22Rv1 (cell line): Measurements from ENCODE around the gene CCHCR1.
"Not testable (repeated sequence)": the region's sequence is repeated elsewhere in the genome, so short reads cannot be mapped to it uniquely, and the experiment has no call there.

Experiments used
- H3K27ac ChIP-seq: fragments of 450-650 bp; 2 replicates; pipeline ENCODE4 v1.5.1; 2017
- ZFX ChIP-seq: fragments of 450-650 bp; IDR thresholded peaks from 2 replicates; pipeline ENCODE4 v1.6.1; 2017; ENCODE audit warnings: antibody characterized with exemption, borderline replicate concordance
- TF ChIP-seq, protein P1 (sequence below): fragments of 450-650 bp; IDR thresholded peaks from 2 replicates; pipeline ENCODE4 v1.5.1; 2017; ENCODE audit warnings: mild to moderate bottlenecking

The CCHCR1 gene

DNA sequence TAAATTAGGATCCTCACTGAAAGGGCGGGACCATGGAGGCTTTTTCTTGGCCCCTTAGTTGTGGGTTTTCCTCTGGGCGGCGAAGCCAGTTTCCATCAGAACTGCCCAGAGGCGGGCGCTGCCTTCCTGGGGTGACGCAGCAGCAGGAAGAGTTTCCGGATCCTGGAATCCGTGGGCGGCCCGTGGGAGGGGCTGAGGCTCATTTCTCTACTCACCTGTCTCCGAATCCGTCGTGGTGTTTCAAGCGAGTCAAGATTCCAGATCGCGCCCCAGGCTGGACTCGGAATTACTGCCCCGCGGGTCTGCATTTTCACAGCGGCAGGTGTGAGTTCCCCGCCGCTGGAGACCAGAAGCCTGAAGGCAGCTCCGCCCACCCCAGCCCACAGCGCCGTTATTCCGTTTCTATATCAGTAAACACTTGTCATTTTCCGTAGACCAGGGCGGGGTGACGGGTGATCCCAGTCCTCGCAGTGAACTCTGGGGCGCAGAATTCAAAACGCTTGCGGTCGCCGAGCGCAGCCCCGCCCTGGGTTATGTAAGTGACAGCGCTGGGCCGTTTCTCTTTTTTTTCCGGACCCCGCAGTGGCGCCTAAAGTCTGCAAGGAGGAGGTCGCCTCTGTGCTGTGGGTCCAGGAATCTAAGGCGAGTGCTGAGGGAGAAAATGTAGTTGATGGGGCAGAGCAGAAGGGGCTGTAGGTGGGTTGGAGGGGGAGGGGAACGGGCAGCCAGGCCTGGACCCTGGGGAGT, 40.1 kb upstream of the CCHCR1 start:
- H3K27ac ChIP-seq, result peak overlapping the region; percentile 92

DNA sequence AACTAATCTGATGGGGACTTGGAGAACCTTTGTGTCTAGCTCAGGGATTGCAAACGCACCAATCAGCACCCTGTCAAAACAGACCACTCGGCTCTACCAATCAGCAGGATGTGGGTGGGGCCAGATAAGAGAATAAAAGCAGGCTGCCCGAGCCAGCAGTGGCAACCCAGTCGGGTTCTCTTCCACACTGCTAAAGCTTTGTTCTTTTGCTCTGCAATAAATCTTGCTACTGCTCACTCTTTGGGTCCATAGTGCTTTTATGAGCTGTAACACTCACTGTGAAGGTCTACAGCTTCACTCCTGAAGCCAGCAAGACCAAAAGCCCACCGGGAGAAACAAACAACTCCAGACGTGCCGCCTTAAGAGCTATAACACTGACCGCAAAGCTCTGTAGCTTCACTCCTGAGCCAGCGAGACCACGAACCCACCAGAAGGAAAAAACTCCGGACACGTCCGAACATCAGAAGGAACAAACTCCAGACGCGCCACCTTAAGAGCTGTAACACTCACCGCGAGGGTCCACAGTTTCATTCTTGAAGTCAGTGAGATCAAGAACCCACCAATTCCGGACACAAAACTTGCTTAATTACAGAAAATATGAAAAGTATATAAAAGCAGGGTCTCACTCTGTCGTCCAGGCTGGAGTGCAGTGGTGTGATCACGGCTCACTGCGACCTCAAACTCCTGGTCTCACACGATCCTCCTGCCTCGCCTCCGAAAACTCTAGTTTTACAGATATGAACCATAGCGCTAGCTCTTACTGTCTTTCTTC, 38.8 kb upstream of the CCHCR1 start:
- H3K27ac ChIP-seq, result peak overlapping the region; percentile 92

More for the DNA sequence above, 40.1 kb upstream of the CCHCR1 start:
- no peak for TF ChIP-seq ZFX
- TF ChIP-seq, protein P1, sequence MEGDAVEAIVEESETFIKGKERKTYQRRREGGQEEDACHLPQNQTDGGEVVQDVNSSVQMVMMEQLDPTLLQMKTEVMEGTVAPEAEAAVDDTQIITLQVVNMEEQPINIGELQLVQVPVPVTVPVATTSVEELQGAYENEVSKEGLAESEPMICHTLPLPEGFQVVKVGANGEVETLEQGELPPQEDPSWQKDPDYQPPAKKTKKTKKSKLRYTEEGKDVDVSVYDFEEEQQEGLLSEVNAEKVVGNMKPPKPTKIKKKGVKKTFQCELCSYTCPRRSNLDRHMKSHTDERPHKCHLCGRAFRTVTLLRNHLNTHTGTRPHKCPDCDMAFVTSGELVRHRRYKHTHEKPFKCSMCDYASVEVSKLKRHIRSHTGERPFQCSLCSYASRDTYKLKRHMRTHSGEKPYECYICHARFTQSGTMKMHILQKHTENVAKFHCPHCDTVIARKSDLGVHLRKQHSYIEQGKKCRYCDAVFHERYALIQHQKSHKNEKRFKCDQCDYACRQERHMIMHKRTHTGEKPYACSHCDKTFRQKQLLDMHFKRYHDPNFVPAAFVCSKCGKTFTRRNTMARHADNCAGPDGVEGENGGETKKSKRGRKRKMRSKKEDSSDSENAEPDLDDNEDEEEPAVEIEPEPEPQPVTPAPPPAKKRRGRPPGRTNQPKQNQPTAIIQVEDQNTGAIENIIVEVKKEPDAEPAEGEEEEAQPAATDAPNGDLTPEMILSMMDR, result no peak

DNA sequence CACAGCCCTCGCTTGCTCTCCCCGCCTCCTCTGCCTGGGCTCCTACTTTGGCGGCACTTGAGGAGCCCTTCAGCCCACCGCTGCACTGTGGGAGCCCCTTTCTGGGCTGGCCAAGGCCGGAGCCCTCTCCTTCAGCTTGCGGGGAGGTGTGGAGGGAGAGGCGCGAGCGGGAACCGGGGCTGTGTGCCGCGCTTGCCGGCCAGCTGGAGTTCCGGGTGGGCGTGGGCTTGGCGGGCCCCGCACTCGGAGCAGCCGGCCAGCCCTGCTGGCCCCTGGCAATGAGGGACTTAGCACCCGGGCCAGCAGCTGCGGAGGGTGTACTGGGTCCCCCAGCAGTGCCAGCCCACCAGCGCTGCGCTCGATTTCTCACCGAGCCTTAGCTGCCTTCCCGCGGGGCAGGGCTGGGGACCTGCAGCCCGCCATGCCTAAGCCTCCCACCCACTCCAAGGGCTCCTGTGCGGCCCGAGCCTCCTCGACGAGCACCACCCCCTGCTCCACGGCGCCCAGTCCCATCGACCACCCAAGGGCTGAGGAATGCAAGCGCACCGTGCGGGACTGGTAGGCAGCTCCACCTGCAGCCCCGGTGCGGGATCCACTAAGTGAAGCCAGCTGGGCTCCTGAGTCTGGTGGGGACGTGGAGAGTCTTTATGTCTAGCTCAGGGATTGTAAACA, 37.8 kb upstream of the CCHCR1 start:
- peak overlapping the region; percentile 92; the same call in 1 of the 2 replicates for H3K27ac ChIP-seq

DNA sequence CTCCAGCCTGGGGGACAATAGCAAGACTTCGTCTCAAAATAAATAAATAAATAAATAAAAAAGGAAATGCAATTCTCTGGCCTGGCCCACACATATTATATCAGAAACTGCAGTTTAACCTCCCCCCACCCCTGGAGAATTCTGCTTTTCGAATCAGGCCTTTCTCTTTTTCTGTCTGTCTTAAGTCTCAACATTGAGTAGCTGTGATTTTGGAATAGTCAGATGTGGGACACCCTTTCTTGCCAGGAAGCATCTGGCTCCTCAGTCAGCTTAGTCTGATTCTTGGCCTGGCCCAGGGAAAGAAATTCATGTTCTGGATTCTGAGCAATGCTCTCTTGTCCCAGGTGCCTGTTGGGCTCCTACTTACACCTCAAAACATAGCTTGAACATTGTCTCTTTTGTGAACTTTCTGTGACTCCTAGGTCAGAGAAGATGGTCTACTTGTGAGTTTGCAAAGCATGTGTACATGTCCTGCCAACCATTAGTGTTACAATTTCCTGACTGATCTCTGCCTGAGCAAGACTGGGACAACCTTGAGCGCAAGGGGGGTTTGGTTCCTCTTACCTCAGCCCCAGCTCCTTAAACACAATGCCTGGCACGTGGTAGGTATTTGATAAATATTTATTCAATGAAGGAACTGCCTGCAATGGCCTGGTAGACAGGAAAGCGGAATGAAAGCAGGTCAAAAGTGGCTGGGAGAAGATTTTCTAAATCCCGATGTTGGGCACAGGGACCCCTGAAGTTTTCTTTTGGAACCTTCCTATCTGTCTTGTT, 36.6 kb upstream of the CCHCR1 start:
- H3K27ac ChIP-seq, result no peak overlapping the region
- TF ChIP-seq, protein P1, result no peak
- TF ChIP-seq ZFX, result no peak

DNA sequence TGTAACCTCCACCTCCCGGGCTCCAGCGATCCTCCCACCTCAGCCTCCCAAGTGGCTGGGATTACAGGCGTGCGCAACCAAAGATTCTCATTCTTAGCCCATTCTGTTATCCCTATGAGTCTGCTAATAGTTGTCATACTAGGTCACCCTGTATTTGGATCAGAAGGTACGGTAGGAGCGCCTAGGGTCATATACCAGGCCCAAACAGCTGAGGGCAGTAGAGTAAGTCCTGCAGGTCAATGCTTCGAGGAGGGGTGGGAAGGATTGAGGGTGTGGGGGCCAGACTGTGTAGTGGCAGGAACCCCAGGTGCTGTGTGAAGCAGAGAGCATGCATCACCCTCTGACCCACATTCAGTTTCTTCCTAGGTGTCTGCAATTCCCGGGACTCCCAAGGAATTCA, 35.6 kb upstream of the CCHCR1 start:
- H3K27ac ChIP-seq, result no peak overlapping the region
- TF ChIP-seq, protein P1, result no peak
- no peak for TF ChIP-seq ZFX

DNA sequence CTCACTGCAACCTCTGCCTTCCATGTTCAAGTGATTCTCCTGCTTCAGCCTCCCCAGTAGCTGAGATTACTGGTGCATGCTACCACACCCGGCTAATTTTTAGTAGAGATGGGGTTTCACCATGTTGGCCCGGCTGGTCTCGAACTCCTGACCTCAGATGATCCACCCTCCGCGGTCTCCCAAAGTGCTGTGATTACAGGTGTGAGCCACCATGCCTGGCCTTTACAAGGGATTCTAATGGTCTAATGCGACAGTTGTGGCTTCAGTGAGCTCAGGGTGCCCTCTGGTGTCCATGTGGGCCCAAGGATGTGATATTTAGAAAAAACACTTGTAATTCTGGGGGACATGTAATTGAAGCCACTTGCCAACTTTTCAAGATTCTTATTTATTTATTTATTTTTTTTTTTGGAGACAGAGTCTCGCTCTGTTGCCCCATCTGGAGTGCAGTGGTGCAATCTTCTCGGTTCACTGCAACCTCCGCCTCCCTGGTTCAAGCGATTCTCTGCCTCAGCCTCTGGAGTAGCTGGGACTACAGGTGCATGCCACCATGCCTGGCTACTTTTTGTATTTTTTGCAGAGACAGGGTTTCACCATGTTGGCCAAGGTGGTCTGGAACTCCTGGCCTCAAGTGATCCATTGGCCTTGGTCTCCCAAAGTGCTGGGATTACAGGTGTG, 35.0 kb upstream of the CCHCR1 start:
- H3K27ac ChIP-seq, result not testable (repeated sequence)
- TF ChIP-seq, protein P1, result peak; percentile 77

DNA sequence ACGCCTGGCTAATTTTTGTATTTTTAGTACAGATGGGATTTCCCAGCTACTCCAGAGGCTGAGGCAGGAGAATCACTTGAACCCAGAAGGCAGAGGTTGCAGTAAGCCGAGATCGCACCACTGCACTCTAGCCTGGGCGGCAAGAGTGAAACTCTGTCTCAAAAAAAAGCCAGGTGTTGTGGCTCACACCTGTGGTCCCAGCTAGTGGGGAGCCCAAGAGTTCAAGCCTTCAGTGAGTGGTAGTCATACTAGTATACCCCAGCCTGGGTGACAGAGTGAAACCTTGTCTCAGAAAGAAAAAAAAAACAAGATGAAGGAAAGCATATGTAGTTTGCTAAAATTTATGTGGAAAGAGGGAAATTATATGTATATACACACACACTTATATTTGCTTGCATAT, 32.9 kb upstream of the CCHCR1 start:
- H3K27ac ChIP-seq, result no peak overlapping the region
- TF ChIP-seq, protein P1, result no peak
- no peak for TF ChIP-seq ZFX

DNA sequence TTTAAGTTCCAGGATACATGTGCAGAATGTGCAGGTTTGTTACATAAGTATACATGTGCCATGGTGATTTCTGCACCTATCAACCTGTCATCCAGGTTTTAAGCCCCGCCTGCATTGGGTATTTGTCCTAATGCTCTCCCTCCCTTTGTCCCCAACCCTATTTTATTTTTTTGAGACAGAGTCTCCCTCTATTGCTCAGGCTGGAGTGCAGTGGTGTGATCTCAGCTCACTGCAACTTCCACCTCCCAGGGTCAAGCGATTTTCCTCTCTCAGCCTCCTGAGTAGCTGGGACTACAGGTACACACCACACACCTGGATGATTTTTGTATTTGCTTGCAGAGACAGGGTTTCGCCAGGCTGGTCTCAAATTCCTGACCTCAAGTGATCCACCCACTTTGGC, 31.6 kb upstream of the CCHCR1 start:
- not testable (repeated sequence) for H3K27ac ChIP-seq
